PC-9 (cell line): ENCODE results near the gene AADACL3.

Experiments
- EZH2 ChIP-seq: fragments of 200-600 bp; sonication (generic); IDR thresholded peaks from 2 replicates; pipeline ENCODE4 v1.8.0; 2017; ENCODE audit warnings: antibody characterized with exemption, low read depth
- TF ChIP-seq, protein P1 (sequence below): fragments of 200-600 bp; sonication (generic); conservative IDR thresholded peaks from 2 replicates; pipeline ENCODE4 v1.6.1; 2017; ENCODE audit warnings: mixed run types, antibody characterized with exemption, mild to moderate bottlenecking, moderate library complexity

DNA sequence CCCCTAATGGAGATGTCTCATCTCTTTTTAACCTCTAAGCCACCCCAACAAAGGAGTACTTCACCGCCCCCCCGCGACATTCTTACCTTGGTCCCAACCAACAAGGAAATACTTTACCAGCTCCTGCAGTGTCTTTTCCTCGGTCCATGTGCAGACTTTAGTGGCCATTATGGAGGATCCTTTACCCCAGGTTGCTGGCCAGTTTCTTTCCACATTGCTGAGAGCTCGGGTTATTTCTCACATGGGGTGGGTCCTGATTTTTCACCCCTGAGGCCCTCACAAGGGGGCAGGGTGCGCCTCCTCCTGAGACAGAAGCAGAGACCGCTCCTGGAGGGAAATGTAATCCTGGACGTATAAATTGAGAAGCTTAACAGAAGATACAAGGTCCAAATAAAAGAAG is 3.0 kb upstream of the AADACL3 start:
- TF ChIP-seq, protein P1, sequence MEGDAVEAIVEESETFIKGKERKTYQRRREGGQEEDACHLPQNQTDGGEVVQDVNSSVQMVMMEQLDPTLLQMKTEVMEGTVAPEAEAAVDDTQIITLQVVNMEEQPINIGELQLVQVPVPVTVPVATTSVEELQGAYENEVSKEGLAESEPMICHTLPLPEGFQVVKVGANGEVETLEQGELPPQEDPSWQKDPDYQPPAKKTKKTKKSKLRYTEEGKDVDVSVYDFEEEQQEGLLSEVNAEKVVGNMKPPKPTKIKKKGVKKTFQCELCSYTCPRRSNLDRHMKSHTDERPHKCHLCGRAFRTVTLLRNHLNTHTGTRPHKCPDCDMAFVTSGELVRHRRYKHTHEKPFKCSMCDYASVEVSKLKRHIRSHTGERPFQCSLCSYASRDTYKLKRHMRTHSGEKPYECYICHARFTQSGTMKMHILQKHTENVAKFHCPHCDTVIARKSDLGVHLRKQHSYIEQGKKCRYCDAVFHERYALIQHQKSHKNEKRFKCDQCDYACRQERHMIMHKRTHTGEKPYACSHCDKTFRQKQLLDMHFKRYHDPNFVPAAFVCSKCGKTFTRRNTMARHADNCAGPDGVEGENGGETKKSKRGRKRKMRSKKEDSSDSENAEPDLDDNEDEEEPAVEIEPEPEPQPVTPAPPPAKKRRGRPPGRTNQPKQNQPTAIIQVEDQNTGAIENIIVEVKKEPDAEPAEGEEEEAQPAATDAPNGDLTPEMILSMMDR, result no peak
- TF ChIP-seq EZH2, result no peak
